Measurements from ENCODE around the gene IL1RL2.

Gene IL1RL2

GRCh38 chr2:102241616-102242305 lies 54.9 kb downstream of the IL1RL2 start:
- H3K4me3 ChIP-seq (ENCODE audit: low read depth, low read length): no peak overlapping the region
- DNase-seq (ENCODE audit: low read depth): no peak
- TF ChIP-seq, protein P1, sequence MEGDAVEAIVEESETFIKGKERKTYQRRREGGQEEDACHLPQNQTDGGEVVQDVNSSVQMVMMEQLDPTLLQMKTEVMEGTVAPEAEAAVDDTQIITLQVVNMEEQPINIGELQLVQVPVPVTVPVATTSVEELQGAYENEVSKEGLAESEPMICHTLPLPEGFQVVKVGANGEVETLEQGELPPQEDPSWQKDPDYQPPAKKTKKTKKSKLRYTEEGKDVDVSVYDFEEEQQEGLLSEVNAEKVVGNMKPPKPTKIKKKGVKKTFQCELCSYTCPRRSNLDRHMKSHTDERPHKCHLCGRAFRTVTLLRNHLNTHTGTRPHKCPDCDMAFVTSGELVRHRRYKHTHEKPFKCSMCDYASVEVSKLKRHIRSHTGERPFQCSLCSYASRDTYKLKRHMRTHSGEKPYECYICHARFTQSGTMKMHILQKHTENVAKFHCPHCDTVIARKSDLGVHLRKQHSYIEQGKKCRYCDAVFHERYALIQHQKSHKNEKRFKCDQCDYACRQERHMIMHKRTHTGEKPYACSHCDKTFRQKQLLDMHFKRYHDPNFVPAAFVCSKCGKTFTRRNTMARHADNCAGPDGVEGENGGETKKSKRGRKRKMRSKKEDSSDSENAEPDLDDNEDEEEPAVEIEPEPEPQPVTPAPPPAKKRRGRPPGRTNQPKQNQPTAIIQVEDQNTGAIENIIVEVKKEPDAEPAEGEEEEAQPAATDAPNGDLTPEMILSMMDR (IDR thresholded peaks at IDR 0.05; ENCODE audit: low read depth, low read length, missing control alignments): no peak

GRCh38 chr2:102245266-102246151 lies 58.7 kb downstream of the IL1RL2 start:
- TF ChIP-seq, protein P1 (IDR thresholded peaks at IDR 0.05; ENCODE audit: low read depth, low read length, missing control alignments): no peak
- no peak for DNase-seq (ENCODE audit: low read depth)
- no peak overlapping the region for H3K4me3 ChIP-seq (ENCODE audit: low read depth, low read length)

DNA sequence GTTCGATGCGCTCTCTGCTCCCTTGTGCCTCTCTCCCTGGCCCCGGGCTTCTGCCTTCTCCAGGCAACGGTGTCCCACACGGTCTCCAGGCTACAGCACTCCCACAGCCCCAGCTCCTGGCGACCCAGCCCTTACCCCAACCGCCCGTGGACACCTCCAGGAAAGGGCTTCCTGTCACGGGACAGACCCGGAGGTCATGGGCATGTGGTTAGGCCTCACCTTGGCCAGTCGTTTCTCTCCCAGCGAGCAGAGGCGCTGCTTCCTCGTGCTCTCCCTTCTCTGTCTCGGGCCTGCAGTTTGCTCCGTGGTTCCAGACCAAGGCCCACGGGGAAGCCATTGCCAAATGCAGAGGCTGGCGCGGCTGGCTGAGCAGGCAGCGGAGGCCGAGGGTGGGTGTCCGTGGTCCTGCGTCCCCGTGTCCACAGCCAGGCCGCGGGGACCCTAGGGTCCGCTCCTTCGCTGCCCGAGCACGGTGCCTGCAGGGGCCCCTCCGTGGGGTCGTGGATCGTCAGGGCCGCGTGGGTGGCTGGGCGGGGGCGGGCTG lies 63.5 kb downstream of the IL1RL2 start:
- H3K4me3 ChIP-seq (ENCODE audit: low read depth, low read length): no peak overlapping the region
- no peak for DNase-seq (ENCODE audit: low read depth)
- TF ChIP-seq, protein P1 (IDR thresholded peaks at IDR 0.05; ENCODE audit: low read depth, low read length, missing control alignments): no peak

DNA sequence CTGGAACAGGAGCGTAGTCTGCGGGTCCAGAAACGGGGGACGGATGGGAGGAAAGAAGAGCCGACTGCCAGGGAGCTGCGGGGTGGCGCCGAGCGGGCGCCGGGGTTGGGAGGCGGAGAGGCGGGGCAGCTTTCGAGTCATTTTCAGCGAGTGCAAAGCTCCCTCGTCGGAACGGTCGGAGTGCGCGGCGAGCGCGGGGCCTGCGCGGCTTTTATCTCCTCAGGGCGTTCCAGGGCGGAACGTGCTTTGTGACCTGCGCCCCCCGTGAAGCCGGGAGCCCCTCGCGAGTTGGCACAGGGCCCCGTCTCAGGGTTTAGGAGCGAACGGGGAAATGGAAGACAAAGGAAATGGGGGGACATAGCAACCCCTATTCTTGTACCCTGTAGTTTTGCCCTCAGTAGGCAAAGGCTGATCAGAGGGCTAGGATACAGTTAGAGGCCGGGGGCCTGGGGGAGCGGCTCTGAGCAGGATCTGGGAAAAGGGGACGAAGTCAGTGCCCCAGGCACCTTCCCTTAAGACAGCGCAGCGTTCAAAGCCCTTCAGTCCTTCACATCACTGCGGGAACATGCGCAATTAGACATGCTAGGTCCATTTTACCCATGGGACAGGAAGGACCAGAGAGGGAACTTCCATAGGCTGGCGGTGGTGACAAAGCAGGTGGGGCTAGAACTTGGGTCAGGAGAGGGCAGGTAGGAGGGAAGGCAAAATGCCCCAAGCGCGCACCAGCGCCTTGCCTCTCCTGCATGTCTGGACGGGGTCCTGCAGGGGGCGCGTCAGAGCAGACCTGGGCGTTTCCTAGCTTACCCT lies 64.4 kb downstream of the IL1RL2 start:
- no peak for DNase-seq (ENCODE audit: low read depth)
- no peak overlapping the region for H3K4me3 ChIP-seq (ENCODE audit: low read depth, low read length)
- TF ChIP-seq, protein P1 (IDR thresholded peaks at IDR 0.05; ENCODE audit: low read depth, low read length, missing control alignments): peak; percentile 64

- no peak overlapping the region for H3K4me3 ChIP-seq (ENCODE audit: low read depth, low read length)
- TF ChIP-seq, protein P1 (IDR thresholded peaks at IDR 0.05; ENCODE audit: low read depth, low read length, missing control alignments): no peak
- no peak for DNase-seq (ENCODE audit: low read depth)
Measured at GRCh38 chr2:102251849-102252203, 65.0 kb downstream of the IL1RL2 start.

- no peak overlapping the region for H3K4me3 ChIP-seq (ENCODE audit: low read depth, low read length)
- TF ChIP-seq, protein P1 (IDR thresholded peaks at IDR 0.05; ENCODE audit: low read depth, low read length, missing control alignments): no peak
- no peak for DNase-seq (ENCODE audit: low read depth)
Measured at GRCh38 chr2:102252236-102252635, 65.4 kb downstream of the IL1RL2 start.
